ENCODE results near the gene CDH4. TPM values are rescaled to one million over a fixed set of nuclear protein-coding genes. Genes with fewer than 3 reads are reported as not detected.

CDH4 gene
- total RNA-seq, 1 experiment from 2014 or later: 5.3 TPM

GRCh38 chr20:61879303-61879620 lies 627.2 kb downstream of the CDH4 start:
- no peaks in the 10 kb centered on the region for H3K9me3 Mint-ChIP-seq
- no peaks in the 10 kb centered on the region; the same call in 1 of the 2 replicates for H3K4me1 Mint-ChIP-seq
- H3K36me3 Mint-ChIP-seq: no peaks in the 10 kb centered on the region
- TF ChIP-seq RORB (CRISPR knock-in tag; IDR thresholded peaks at IDR 0.05): no peak
- TF ChIP-seq NFATC4 (CRISPR knock-in tag; IDR thresholded peaks at IDR 0.05): no peak
- no peak for TF ChIP-seq ZNF281 (CRISPR knock-in tag; IDR thresholded peaks at IDR 0.05)
- no peak for TF ChIP-seq JUN (CRISPR knock-in tag; IDR thresholded peaks at IDR 0.05)
- no peak for TF ChIP-seq USF1 (CRISPR knock-in tag; IDR thresholded peaks at IDR 0.05)
- TF ChIP-seq TEAD4 (CRISPR knock-in tag; IDR thresholded peaks at IDR 0.05): no peak
- no peak for TF ChIP-seq E2F5 (CRISPR knock-in tag; IDR thresholded peaks at IDR 0.05)
- no peak for TF ChIP-seq SMAD4 (CRISPR knock-in tag; IDR thresholded peaks at IDR 0.05)
- TF ChIP-seq ZNF219 (CRISPR knock-in tag; IDR thresholded peaks at IDR 0.05; ENCODE audit: borderline replicate concordance): no peak
- no peak for TF ChIP-seq MLX (CRISPR knock-in tag; IDR thresholded peaks at IDR 0.05)
- TF ChIP-seq CBFB (CRISPR knock-in tag; IDR thresholded peaks at IDR 0.05; ENCODE audit: low read depth): no peak
- no peak for TF ChIP-seq IRF1 (CRISPR knock-in tag; IDR thresholded peaks at IDR 0.05)
- TF ChIP-seq TP53 (CRISPR knock-in tag; IDR thresholded peaks at IDR 0.05): no peak
- no peak for TF ChIP-seq ZNF671 (CRISPR knock-in tag; IDR thresholded peaks at IDR 0.05)
- TF ChIP-seq ZNF512 (CRISPR knock-in tag; IDR thresholded peaks at IDR 0.05; ENCODE audit: borderline replicate concordance): no peak
- no peak for TF ChIP-seq GRHL2 (CRISPR knock-in tag; IDR thresholded peaks at IDR 0.05; ENCODE audit: insufficient replicate concordance, severe bottlenecking)
- no peak for TF ChIP-seq NR2C2 (CRISPR knock-in tag; IDR thresholded peaks at IDR 0.05)
- TF ChIP-seq ZNF423 (CRISPR knock-in tag; IDR thresholded peaks at IDR 0.05): no peak
- no peak for TF ChIP-seq TEAD1 (CRISPR knock-in tag; IDR thresholded peaks at IDR 0.05)
- no peak for TF ChIP-seq ZBTB43 (CRISPR knock-in tag; IDR thresholded peaks at IDR 0.05)
- no peaks in the 10 kb centered on the region for H3K27me3 Mint-ChIP-seq (ENCODE audit: low read depth)
- DNase-seq (ENCODE audit: low spot score): no peak
- CTCF ChIA-PET: no interaction called here
- ATAC-seq: no peak
- H3K27ac Mint-ChIP-seq: no peak overlapping the region
- no peak overlapping the region for H3K4me3 Mint-ChIP-seq
- POLR2A ChIA-PET: no interaction called here
